Ovary (tissue), 3 donors: ENCODE measurements around the gene CCDC122.

Source experiments
- EP300 ChIP-seq: sonication (generic); formaldehyde crosslinking; IDR thresholded peaks from one replicate; pipeline ENCODE4 v1.6.1; 2017; ENCODE audit warnings: antibody characterized with exemption
- POLR2A ChIP-seq: fragments of 450-650 bp; IDR thresholded peaks from one replicate; pipeline ENCODE4 v1.6.1; 2017; ENCODE audit warnings: antibody characterized with exemption, mild to moderate bottlenecking, moderate library complexity
- TF ChIP-seq, protein P1 (sequence below), 3 donors: fragments of 450-650 bp in 2 of 3; fragments of 200-600 bp in 1 of 3; IDR thresholded peaks; one replicate each; pipeline versions ENCODE4 v1.5.1 to v1.8.0; 2016 to 2022; ENCODE audit warnings: antibody characterized with exemption in 3 of 3, mild to moderate bottlenecking in 1 of 3
- donor health status: DM: no; HTN: no; CAD: no.

DNA sequence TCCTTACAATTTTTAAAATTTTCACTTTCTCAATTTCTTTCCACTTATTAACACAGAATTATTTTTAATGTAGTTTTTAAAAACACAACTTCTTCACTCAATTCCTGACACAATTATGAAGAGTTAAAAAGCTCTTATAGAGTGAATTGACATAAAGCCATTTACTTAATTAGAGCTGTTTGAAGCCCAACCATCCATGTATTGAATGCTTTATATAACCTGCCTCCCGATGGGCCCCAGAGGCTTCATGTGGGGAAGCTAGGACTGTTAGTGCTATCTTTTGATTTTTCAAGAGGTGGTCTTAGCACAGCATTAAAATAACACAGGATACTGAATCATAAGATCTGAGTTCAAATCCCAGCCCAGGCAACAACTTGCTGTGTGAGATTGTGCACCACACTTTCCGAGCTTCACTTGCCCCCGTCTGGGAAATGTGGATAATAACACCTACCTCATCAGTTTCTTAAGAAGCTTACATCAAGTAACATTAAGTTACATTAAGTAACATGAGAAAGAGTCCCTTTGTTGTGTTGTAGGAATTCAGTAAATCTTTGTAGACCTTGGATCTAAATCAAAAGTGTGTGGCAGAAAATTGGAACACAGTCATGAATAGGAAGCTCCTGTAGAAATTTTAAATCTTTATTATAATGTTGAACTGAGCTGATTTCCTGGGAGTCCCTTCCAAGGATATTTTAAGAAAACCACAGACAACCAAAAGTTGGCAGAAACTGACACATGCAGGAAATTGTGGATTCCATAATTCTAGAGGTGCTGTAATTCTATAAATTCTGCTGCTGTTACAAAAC is 87.3 kb downstream of the CCDC122 start:
- TF ChIP-seq, protein P1, sequence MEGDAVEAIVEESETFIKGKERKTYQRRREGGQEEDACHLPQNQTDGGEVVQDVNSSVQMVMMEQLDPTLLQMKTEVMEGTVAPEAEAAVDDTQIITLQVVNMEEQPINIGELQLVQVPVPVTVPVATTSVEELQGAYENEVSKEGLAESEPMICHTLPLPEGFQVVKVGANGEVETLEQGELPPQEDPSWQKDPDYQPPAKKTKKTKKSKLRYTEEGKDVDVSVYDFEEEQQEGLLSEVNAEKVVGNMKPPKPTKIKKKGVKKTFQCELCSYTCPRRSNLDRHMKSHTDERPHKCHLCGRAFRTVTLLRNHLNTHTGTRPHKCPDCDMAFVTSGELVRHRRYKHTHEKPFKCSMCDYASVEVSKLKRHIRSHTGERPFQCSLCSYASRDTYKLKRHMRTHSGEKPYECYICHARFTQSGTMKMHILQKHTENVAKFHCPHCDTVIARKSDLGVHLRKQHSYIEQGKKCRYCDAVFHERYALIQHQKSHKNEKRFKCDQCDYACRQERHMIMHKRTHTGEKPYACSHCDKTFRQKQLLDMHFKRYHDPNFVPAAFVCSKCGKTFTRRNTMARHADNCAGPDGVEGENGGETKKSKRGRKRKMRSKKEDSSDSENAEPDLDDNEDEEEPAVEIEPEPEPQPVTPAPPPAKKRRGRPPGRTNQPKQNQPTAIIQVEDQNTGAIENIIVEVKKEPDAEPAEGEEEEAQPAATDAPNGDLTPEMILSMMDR (IDR thresholded peaks at IDR 0.05), result no peak
- TF ChIP-seq POLR2A (no peak), EP300 (no peak)
